Effector memory CD8-positive, alpha-beta T cell (primary cell): ENCODE measurements around the gene FOCAD.

Experiments
- ATAC-seq: fragments of 150-1000 bp; cut with Tn5 transposase; replicated peaks from 2 replicates; pipeline ENCODE4 v1.10.0; 2021; ENCODE audit warnings: mild to moderate bottlenecking, moderate library complexity
- DNase-seq, 3 experiments: peaks; one replicate each; pipeline ENCODE4 v3.0.0; 2021
- H3K27ac Mint-ChIP-seq, 2 donors: one replicate each; pipeline ENCODE4 v1.8.0; 2022; ENCODE audit warnings: mild to moderate bottlenecking in 2 of 2, mixed read lengths in 2 of 2, moderate library complexity in 2 of 2
- H3K27me3 Mint-ChIP-seq, 2 donors: one replicate each; pipeline ENCODE4 v1.8.0; 2022; ENCODE audit warnings: mixed read lengths in 2 of 2
- H3K36me3 Mint-ChIP-seq: one replicate; pipeline ENCODE4 v1.8.0; 2022; ENCODE audit warnings: mild to moderate bottlenecking, moderate library complexity, mixed read lengths; ENCODE audit not compliant: insufficient read depth
- H3K4me1 Mint-ChIP-seq, 2 donors: one replicate each; pipeline ENCODE4 v1.8.0; 2022; ENCODE audit warnings: low read depth in 2 of 2, mixed read lengths in 2 of 2
- H3K4me3 Mint-ChIP-seq, 2 donors: one replicate each; pipeline ENCODE4 v1.8.0; 2022; ENCODE audit warnings: mild to moderate bottlenecking in 2 of 2, mixed read lengths in 2 of 2, moderate library complexity in 2 of 2
- H3K9me3 Mint-ChIP-seq, 2 donors: one replicate each; pipeline ENCODE4 v1.8.0; 2022; ENCODE audit warnings: mixed read lengths in 2 of 2

Gene FOCAD

GRCh38 chr9:20689833-20690232, 5.8 kb downstream of the FOCAD start:
- Mint-ChIP-seq H3K9me3 (no peaks in the 10 kb centered on the region), H3K36me3 (peaks cover under 1% of the 10 kb centered on the region), H3K27me3 (no peaks in the 10 kb centered on the region), H3K4me1 (peaks cover 5 to 9% of the 10 kb centered on the region in 2 donors), H3K27ac (no peak overlapping the region), H3K4me3 (no peak overlapping the region)
- ATAC-seq (no peak), DNase-seq (no peak)

- Mint-ChIP-seq H3K9me3 (no peaks in the 10 kb centered on the region), H3K4me3 (no peak overlapping the region), H3K36me3 (no peaks in the 10 kb centered on the region), H3K27ac (no peak overlapping the region), H3K27me3 (no peaks in the 10 kb centered on the region), H3K4me1 (peaks cover 0 to 9% of the 10 kb centered on the region in 2 donors)
- DNase-seq (no peak), ATAC-seq (no peak)
These were observed 8.5 kb downstream of the FOCAD start for GRCh38 chr9:20692554-20692953.

- H3K27me3 Mint-ChIP-seq: no peaks in the 10 kb centered on the region
These were observed 9.0 kb downstream of the FOCAD start for GRCh38 chr9:20693068-20693467.

GRCh38 chr9:20694248-20694647, 10.2 kb downstream of the FOCAD start:
- H3K27ac Mint-ChIP-seq: no peak overlapping the region
- H3K27me3 Mint-ChIP-seq: no peaks in the 10 kb centered on the region
- ATAC-seq (no peak), DNase-seq (no peak)
- peaks cover 2% of the 10 kb centered on the region for H3K36me3 Mint-ChIP-seq
- peaks cover 0 to 15% of the 10 kb centered on the region in 2 donors for H3K4me1 Mint-ChIP-seq
- no peak overlapping the region for H3K4me3 Mint-ChIP-seq
- H3K9me3 Mint-ChIP-seq: no peaks in the 10 kb centered on the region

More at GRCh38 chr9:20693068-20693467, 9.0 kb downstream of the FOCAD start:
- Mint-ChIP-seq H3K27ac (no peak overlapping the region), H3K9me3 (no peaks in the 10 kb centered on the region), H3K36me3 (no peaks in the 10 kb centered on the region), H3K4me3 (no peak overlapping the region), H3K4me1 (peaks cover 0 to 9% of the 10 kb centered on the region in 2 donors)
- ATAC-seq: no peak
- DNase-seq: no peak

GRCh38 chr9:20697021-20697719, 13.1 kb downstream of the FOCAD start:
- ATAC-seq (no peak), DNase-seq (no peak)
- Mint-ChIP-seq H3K27ac (no peak overlapping the region), H3K4me1 (peaks cover 0 to 19% of the 10 kb centered on the region in 2 donors), H3K9me3 (no peaks in the 10 kb centered on the region), H3K4me3 (no peak overlapping the region), H3K36me3 (peaks cover 2% of the 10 kb centered on the region), H3K27me3 (no peaks in the 10 kb centered on the region)

- Mint-ChIP-seq H3K27ac (no peak overlapping the region), H3K9me3 (no peaks in the 10 kb centered on the region)
- no peak for ATAC-seq
These were observed 14.7 kb downstream of the FOCAD start for GRCh38 chr9:20698782-20699181.

GRCh38 chr9:20701060-20701459, 17.0 kb downstream of the FOCAD start:
- no peaks in the 10 kb centered on the region for H3K9me3 Mint-ChIP-seq
- H3K4me1 Mint-ChIP-seq: peaks cover 6 to 16% of the 10 kb centered on the region in 2 donors
- DNase-seq (no peak), ATAC-seq (no peak)
- peaks cover 2% of the 10 kb centered on the region for H3K36me3 Mint-ChIP-seq
- no peaks in the 10 kb centered on the region for H3K27me3 Mint-ChIP-seq
- H3K27ac Mint-ChIP-seq: peak overlapping the region in 1 of 2 donors; percentile 7
- H3K4me3 Mint-ChIP-seq: no peak overlapping the region

More at GRCh38 chr9:20698782-20699181, 14.7 kb downstream of the FOCAD start:
- Mint-ChIP-seq H3K4me3 (no peak overlapping the region), H3K4me1 (peaks cover 6 to 16% of the 10 kb centered on the region in 2 donors), H3K27me3 (no peaks in the 10 kb centered on the region), H3K36me3 (peaks cover 2% of the 10 kb centered on the region)
- no peak for DNase-seq

GRCh38 chr9:20702570-20702969, 18.5 kb downstream of the FOCAD start:
- Mint-ChIP-seq H3K9me3 (no peaks in the 10 kb centered on the region), H3K4me1 (peaks cover 7 to 11% of the 10 kb centered on the region in 2 donors), H3K27ac (no peak overlapping the region), H3K4me3 (no peak overlapping the region), H3K27me3 (no peaks in the 10 kb centered on the region), H3K36me3 (peaks cover 2% of the 10 kb centered on the region)
- ATAC-seq (no peak), DNase-seq (no peak)

- no peak for DNase-seq
- Mint-ChIP-seq H3K27me3 (no peaks in the 10 kb centered on the region), H3K4me3 (no peak overlapping the region), H3K27ac (no peak overlapping the region), H3K36me3 (peaks cover 2% of the 10 kb centered on the region), H3K9me3 (no peaks in the 10 kb centered on the region), H3K4me1 (peaks cover 9 to 11% of the 10 kb centered on the region in 2 donors)
- no peak for ATAC-seq
These were observed 19.1 kb downstream of the FOCAD start for GRCh38 chr9:20703146-20703545.

- ATAC-seq: no peak
- Mint-ChIP-seq H3K27ac (no peak overlapping the region), H3K27me3 (no peaks in the 10 kb centered on the region), H3K4me3 (no peak overlapping the region), H3K9me3 (no peaks in the 10 kb centered on the region), H3K4me1 (peaks cover 4 to 8% of the 10 kb centered on the region in 2 donors), H3K36me3 (no peaks in the 10 kb centered on the region)
- no peak for DNase-seq
These were observed 23.6 kb downstream of the FOCAD start for GRCh38 chr9:20707708-20708107.

GRCh38 chr9:20713172-20713571, 29.1 kb downstream of the FOCAD start:
- Mint-ChIP-seq H3K4me3 (no peak overlapping the region), H3K27ac (no peak overlapping the region), H3K36me3 (no peaks in the 10 kb centered on the region), H3K9me3 (no peaks in the 10 kb centered on the region), H3K4me1 (peaks cover 4 to 13% of the 10 kb centered on the region in 2 donors), H3K27me3 (no peaks in the 10 kb centered on the region)
- DNase-seq (no peak), ATAC-seq (no peak)

- H3K27me3 Mint-ChIP-seq: no peaks in the 10 kb centered on the region
- peaks cover 4 to 13% of the 10 kb centered on the region in 2 donors for H3K4me1 Mint-ChIP-seq
- DNase-seq (no peak), ATAC-seq (no peak)
- no peaks in the 10 kb centered on the region for H3K36me3 Mint-ChIP-seq
- no peaks in the 10 kb centered on the region for H3K9me3 Mint-ChIP-seq
- no peak overlapping the region for H3K4me3 Mint-ChIP-seq
- no peak overlapping the region for H3K27ac Mint-ChIP-seq
These were observed 30.7 kb downstream of the FOCAD start for GRCh38 chr9:20714442-20715415.

- H3K36me3 Mint-ChIP-seq: peaks cover 4% of the 10 kb centered on the region
- no peak overlapping the region for H3K4me3 Mint-ChIP-seq
- H3K9me3 Mint-ChIP-seq: no peaks in the 10 kb centered on the region
- peaks cover 15 to 16% of the 10 kb centered on the region in 2 donors for H3K4me1 Mint-ChIP-seq
- ATAC-seq (no peak), DNase-seq (no peak)
- H3K27ac Mint-ChIP-seq: peak overlapping the region; percentile 27 to 86
- H3K27me3 Mint-ChIP-seq: no peaks in the 10 kb centered on the region
These were observed 38.2 kb downstream of the FOCAD start for GRCh38 chr9:20722221-20722620.
